GM18951 (cell line): ENCODE measurements around the gene FBXO7.

Experiments
- POLR2A ChIP-seq: IDR thresholded peaks from 4 replicates; pipeline ENCODE4 v1.6.1; 2011; ENCODE audit warnings: mild to moderate bottlenecking; ENCODE audit not compliant: insufficient read length, insufficient read depth; ENCODE audit errors: extremely low read depth
- in situ Hi-C: fragments of 300-500 bp; cut with MboI; formaldehyde crosslinking; loops from one replicate; pipeline ENCODE4 v1.12.0; 2022; ENCODE audit warnings: low sequenced_read_pairs, mixed read lengths, inconsistent platforms; ENCODE audit not compliant: unreplicated experiment

The FBXO7 gene

GRCh38 chr22:32539631-32540421 lies 65.2 kb downstream of the FBXO7 start:
- no peak for TF ChIP-seq POLR2A
- in situ Hi-C loops, result loop anchor here (25.0 kb wide), 2 partner anchors 272 to 447 kb away; partner anchors contain the start of gene TIMP3

- TF ChIP-seq POLR2A, result no peak
- in situ Hi-C loops, result loop anchor here (25.0 kb wide), 2 partner anchors 271 to 446 kb away; partner anchors contain the start of gene TIMP3
Observed at GRCh38 chr22:32541481-32541880, 66.9 kb downstream of the FBXO7 start.

GRCh38 chr22:32542066-32542676 lies 67.6 kb downstream of the FBXO7 start:
- in situ Hi-C loops, result loop anchor here (25.0 kb wide), 2 partner anchors 270 to 445 kb away; partner anchors contain the start of gene TIMP3
- no peak for TF ChIP-seq POLR2A

GRCh38 chr22:32542677-32543357 lies 68.2 kb downstream of the FBXO7 start:
- TF ChIP-seq POLR2A, result no peak
- in situ Hi-C loops, result loop anchor here (25.0 kb wide), 2 partner anchors 269 to 444 kb away; partner anchors contain the start of gene TIMP3

GRCh38 chr22:32544953-32545558 lies 70.4 kb downstream of the FBXO7 start:
- in situ Hi-C loops, result loop anchor here (25.0 kb wide), 2 partner anchors 267 to 442 kb away; partner anchors contain the start of gene TIMP3

GRCh38 chr22:32545801-32546200 lies 71.2 kb downstream of the FBXO7 start:
- in situ Hi-C loops, result loop anchor here (25.0 kb wide), 2 partner anchors 266 to 442 kb away; partner anchors contain the start of gene TIMP3

More at GRCh38 chr22:32544953-32545558, 70.4 kb downstream of the FBXO7 start:
- TF ChIP-seq POLR2A, result no peak

GRCh38 chr22:32546496-32546895 lies 71.9 kb downstream of the FBXO7 start:
- TF ChIP-seq POLR2A, result no peak
- in situ Hi-C loops, result loop anchor here (25.0 kb wide), 2 partner anchors 266 to 441 kb away; partner anchors contain the start of gene TIMP3

More at GRCh38 chr22:32545801-32546200, 71.2 kb downstream of the FBXO7 start:
- no peak for TF ChIP-seq POLR2A

- in situ Hi-C loops, result loop anchor here (25.0 kb wide), 2 partner anchors 265 to 440 kb away; partner anchors contain the start of gene TIMP3
- TF ChIP-seq POLR2A, result no peak
Observed at GRCh38 chr22:32546935-32547334, 72.3 kb downstream of the FBXO7 start.

- in situ Hi-C loops, result loop anchor here (25.0 kb wide), 2 partner anchors 264 to 439 kb away; partner anchors contain the start of gene TIMP3
- no peak for TF ChIP-seq POLR2A
Observed at GRCh38 chr22:32548039-32548438, 73.4 kb downstream of the FBXO7 start.
